NCI-H774 (cell line): Measurements from ENCODE around the gene CCSER1.
"Not testable (repeated sequence)": the region's sequence is repeated elsewhere in the genome, so short reads cannot be mapped to it uniquely, and the experiment has no call there.

Experiments used
- DNase-seq: peaks from one replicate; lab custom pipeline; 2025; lab: John Stamatoyannopoulos, UW

Gene CCSER1

GRCh38 chr4:90705501-90705900, 578.3 kb downstream of the CCSER1 start:
- not testable (repeated sequence) for DNase-seq

DNA sequence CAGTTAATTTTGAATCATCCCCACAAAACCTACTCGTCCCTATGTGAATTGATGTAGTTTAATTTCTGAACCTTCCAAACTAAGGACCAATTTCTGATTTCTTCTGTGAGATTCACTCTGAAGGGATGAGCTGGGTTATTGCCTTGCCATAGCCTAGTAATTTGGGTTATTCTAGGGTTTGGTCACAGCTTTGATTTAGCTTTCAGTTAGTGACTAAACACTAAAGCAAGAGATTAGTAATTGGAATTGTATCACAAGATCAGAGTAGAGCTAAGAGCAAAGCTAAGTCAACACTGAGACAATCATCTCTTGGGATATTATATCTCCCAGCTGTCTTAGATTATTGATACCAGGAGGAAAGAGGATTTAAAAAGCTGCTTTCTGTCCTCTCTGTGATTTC, 588.0 kb downstream of the CCSER1 start:
- no peak for DNase-seq

- DNase-seq: no peak
Measured at GRCh38 chr4:90718931-90719330, 591.7 kb downstream of the CCSER1 start.

- DNase-seq: no peak
Measured at GRCh38 chr4:90727938-90728337, 600.7 kb downstream of the CCSER1 start.

DNA sequence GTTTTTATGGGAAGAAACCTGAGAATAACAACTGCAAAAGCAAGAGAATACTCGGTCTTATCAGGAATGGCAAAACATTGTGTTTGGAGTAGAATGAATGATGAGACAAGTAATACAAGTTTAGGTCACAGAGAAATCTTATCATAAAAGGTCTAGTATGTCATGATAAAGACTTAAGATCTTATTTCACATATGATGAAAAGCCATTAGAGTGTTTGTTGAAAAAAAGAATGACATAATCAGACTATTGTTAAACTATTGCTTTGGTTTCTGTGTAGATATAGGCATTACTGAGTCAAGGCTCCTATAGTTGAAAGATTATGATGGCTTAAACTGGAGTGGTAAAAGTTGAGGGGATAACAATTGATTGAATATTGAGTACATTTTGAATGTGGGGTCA, 603.6 kb downstream of the CCSER1 start:
- DNase-seq: no peak

DNA sequence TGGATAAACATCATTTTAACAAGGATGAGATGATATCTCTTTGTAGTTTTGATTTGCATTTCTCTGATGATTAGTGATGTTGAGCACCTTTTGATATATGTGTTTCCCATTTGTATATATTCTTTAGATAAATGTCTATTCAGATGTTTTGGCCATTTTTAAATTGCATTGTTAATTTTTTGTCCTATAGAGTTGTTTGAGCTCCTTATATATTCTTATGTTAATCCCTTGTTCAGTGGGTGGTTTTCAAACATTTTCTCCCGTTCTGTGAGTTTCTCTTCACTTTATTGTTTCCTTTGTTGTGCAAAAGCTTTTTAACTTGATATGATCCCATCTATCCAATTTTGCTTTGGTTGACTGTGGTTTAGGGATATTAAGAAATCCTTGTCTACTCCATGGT, 606.0 kb downstream of the CCSER1 start:
- no peak for DNase-seq

GRCh38 chr4:90745176-90745575, 618.0 kb downstream of the CCSER1 start:
- DNase-seq: no peak

- DNase-seq: no peak
Measured at GRCh38 chr4:90753068-90753467, 625.9 kb downstream of the CCSER1 start.

DNA sequence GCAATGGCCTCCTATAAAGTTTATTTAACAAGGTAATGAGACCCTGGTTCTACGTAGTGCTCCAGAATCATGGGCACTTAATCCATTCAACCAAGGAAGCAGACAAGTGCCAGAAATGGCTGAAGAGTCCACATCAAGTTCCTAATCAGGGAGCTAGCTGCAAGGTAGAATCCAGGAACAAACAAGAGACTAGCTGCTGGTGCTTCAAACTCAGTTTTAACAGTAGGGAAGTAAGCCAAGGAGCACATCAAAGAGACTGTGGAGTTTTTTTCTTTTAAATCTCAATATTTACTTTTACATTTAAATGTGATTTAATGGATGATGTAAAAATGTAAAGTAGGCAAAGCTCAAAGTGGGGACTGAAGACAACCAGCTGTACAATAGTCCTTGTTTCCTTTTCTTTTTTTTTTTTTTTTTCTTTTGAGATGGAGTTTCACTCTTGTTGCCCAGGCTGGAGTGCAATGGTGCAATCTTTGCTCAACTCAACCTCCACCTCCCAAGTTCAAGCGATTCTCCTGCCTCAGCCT, 630.4 kb downstream of the CCSER1 start:
- no peak for DNase-seq

DNA sequence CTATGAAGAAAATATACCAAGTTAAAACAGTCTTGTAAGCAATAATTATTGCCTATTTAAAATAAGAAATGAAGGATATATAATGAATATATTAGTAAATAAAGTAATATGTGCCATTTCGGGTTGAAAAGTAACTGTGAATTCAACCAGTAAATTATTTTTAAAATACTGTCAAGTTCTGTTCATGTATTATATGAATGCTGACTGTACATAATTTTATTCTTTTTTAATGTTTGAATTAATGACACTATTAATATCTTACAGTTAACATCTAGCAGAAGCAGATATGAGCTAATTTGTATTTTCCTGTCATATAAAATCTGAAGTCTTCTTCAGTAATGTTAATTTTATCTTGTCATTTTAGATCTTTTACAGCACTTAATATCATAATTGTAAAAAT, 632.9 kb downstream of the CCSER1 start:
- DNase-seq: no peak

- no peak for DNase-seq
Measured at GRCh38 chr4:90766837-90767236, 639.6 kb downstream of the CCSER1 start.

- DNase-seq: no peak
Measured at GRCh38 chr4:90769251-90769650, 642.1 kb downstream of the CCSER1 start.

- DNase-seq: no peak
Measured at GRCh38 chr4:90780193-90780592, 653.0 kb downstream of the CCSER1 start.

DNA sequence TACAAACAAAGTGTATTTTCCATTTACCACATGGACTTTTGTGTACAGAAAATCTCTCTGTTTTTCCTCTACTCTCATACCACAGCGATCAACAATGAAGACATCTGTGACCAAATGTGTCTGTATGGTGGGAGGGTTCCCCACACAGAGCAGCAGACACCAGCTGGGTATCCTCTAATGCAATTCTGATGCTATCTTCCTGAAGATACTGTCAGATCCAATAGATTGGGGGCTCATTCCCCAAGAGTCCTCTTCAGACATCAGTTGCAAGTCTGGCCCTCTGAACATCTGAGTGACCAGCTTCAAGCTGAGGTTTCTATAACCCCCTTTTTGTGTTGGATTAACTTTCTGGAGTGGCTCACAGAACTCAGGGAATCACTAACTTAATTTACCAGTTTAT, 659.4 kb downstream of the CCSER1 start:
- no peak for DNase-seq

GRCh38 chr4:90792696-90793095, 665.5 kb downstream of the CCSER1 start:
- no peak for DNase-seq

- DNase-seq: no peak
Measured at GRCh38 chr4:90798948-90799347, 671.8 kb downstream of the CCSER1 start.

- DNase-seq: no peak
Measured at GRCh38 chr4:90799895-90800294, 672.7 kb downstream of the CCSER1 start.

DNA sequence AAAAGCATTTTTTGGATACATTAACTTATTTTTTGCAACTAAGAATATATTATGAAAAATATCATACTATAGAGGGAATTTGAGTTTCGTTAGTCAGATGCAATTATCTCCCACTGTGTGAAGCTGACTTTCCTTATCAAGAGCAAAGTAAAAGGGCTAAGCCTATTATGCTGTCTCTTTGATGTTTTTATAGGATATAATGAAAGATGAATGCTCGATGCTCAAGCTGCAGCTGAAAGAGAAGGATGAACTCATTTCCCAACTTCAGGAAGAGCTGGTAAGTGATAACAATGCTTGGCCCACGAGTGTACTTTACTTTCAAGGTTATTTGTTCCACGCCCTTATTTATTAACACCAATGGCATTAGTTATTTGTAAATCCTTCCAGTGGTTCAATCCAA, 688.4 kb downstream of the CCSER1 start:
- no peak for DNase-seq

GRCh38 chr4:90816754-90817153, 689.6 kb downstream of the CCSER1 start:
- DNase-seq: no peak

GRCh38 chr4:90824266-90825150, 697.3 kb downstream of the CCSER1 start:
- no peak for DNase-seq

DNA sequence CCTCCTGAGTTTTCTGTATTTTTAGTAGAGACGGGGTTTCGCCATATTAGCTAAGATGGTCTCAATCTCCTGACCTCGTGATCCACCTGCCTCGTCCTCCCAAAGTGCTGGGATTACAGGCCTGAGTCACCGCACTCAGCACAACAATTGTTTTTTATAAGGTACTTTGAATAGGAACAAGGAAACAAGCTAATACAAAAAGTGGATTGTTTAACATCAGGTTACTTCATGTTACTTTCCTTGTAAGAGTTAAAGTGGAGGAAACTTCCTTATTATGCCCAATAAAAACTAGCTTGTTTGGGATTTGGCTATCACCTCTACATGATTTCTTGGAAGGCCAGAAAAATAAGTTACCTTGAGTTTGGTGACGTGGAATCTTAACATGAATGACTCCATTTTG, 698.7 kb downstream of the CCSER1 start:
- no peak for DNase-seq

GRCh38 chr4:90833706-90834105, 706.5 kb downstream of the CCSER1 start:
- no peak for DNase-seq

DNA sequence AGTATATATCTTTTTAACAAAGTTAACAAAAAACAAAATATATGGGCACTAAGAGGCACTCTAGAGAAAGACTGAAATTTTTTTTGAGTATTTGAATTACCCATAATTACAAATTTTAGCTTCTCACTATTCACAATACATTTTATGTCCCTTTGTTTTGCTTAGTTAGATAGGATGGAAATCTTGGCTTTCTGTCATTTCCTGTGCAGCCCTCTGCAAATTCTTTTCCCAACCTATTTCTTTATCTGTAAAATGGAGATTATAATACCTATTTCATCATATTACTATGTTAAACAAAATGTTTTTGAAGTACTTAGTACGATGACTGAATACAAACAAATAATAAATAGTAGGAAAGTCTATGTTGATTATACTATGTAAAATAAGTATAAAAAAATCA, 710.0 kb downstream of the CCSER1 start:
- no peak for DNase-seq

- not testable (repeated sequence) for DNase-seq
Measured at GRCh38 chr4:90838859-90839258, 711.7 kb downstream of the CCSER1 start.
